ENCODE measurements around the gene PYROXD2.

GRCh38 chr10:98366062-98366530 lies 48.9 kb downstream of the PYROXD2 start:
- TF ChIP-seq ELF4 (IDR thresholded peaks at IDR 0.05) = no peak
- no peak for TF ChIP-seq FOXK2 (IDR thresholded peaks at IDR 0.05)
- TF ChIP-seq ZNF384 (IDR thresholded peaks at IDR 0.05) = no peak
- no peak for TF ChIP-seq BHLHE40 (IDR thresholded peaks at IDR 0.05; ENCODE audit: borderline replicate concordance)
- TF ChIP-seq SUZ12 (IDR thresholded peaks at IDR 0.05) = no peak
- TF ChIP-seq SP1 (IDR thresholded peaks at IDR 0.05) = no peak
- TF ChIP-seq ARNT (IDR thresholded peaks at IDR 0.05) = no peak
- TF ChIP-seq HDGF (IDR thresholded peaks at IDR 0.05; ENCODE audit: borderline replicate concordance) = no peak
- TF ChIP-seq NFRKB (IDR thresholded peaks at IDR 0.05) = no peak
- no peak for TF ChIP-seq CTBP1 (IDR thresholded peaks at IDR 0.05; ENCODE audit: borderline replicate concordance)
- no peak for TF ChIP-seq FOXM1 (IDR thresholded peaks at IDR 0.05; ENCODE audit: borderline replicate concordance)
